GM20000 (cell line): ENCODE measurements around the gene PPFIA1.

Experiments
- DNase-seq: peaks from one replicate; pipeline ENCODE4 v3.0.0; 2012; ENCODE audit warnings: low spot score
- TF ChIP-seq, protein P1 (sequence below): IDR thresholded peaks from 2 replicates; pipeline ENCODE4 v1.5.1; 2012; ENCODE audit warnings: mild to moderate bottlenecking, control low read depth; ENCODE audit errors: extremely low read depth, missing control alignments

PPFIA1 gene

DNA sequence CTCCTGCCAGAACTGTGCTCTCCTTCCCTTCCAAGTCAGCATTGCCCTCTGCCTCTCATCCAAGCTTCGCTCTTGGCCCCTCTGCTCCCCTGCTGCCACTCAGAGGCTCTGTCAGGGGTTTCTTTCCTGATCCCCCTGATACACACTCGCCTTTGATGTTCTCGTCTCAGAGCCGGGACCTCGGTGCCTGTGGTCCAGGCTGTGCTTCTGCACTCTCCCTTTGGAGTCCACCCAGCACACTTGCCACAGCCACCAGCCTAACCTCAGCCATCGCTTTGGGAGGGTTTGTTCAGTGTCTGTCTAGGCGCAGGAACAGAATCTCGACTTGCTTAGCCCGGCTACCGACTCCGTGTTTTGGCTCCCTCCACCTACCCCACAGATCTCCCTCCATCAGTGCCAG, 29.1 kb downstream of the PPFIA1 start:
- no peak for DNase-seq
- TF ChIP-seq, protein P1, sequence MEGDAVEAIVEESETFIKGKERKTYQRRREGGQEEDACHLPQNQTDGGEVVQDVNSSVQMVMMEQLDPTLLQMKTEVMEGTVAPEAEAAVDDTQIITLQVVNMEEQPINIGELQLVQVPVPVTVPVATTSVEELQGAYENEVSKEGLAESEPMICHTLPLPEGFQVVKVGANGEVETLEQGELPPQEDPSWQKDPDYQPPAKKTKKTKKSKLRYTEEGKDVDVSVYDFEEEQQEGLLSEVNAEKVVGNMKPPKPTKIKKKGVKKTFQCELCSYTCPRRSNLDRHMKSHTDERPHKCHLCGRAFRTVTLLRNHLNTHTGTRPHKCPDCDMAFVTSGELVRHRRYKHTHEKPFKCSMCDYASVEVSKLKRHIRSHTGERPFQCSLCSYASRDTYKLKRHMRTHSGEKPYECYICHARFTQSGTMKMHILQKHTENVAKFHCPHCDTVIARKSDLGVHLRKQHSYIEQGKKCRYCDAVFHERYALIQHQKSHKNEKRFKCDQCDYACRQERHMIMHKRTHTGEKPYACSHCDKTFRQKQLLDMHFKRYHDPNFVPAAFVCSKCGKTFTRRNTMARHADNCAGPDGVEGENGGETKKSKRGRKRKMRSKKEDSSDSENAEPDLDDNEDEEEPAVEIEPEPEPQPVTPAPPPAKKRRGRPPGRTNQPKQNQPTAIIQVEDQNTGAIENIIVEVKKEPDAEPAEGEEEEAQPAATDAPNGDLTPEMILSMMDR: no peak

GRCh38 chr11:70301191-70301590, 30.7 kb downstream of the PPFIA1 start:
- TF ChIP-seq, protein P1: no peak
- DNase-seq: no peak

DNA sequence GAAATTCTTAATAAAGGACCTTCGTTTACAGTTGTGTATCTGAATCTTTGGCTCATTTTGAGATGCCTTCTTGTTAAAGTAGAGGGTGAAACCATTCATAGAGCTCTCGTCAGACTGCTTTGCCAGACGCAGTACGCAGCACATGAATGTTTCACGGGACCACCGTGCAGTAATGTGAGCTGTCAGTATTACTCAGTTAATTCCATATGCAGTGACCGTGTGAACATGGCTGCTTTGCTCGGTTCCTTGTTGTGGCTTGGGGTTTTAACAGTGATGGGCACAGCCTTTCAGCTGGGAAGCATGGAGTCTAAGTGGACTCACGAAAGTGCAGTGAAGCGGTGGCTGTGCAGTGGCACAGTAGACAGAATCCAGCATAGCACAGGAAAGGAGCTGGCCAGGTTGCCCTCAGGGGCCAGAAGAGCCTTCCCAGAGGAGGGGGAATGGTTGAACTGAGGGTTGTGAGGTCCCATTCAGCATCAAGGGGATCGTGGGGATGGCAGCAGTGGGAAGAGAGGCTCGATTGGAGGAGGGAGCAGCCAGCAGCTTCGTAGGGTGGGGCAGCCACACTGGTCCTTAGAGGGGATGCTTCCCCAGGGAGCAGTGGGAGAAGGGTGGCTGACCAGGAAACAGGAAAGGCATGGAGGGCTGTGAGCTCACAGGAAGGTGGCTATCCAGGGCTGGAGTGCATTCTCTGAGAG, 31.4 kb downstream of the PPFIA1 start:
- no peak for DNase-seq
- TF ChIP-seq, protein P1: no peak

GRCh38 chr11:70302419-70302752, 31.9 kb downstream of the PPFIA1 start:
- no peak for DNase-seq
- TF ChIP-seq, protein P1: no peak

- TF ChIP-seq, protein P1: no peak
- DNase-seq: no peak
Measured at GRCh38 chr11:70303070-70303469, 32.6 kb downstream of the PPFIA1 start.

GRCh38 chr11:70304208-70304603, 33.7 kb downstream of the PPFIA1 start:
- DNase-seq: no peak
- TF ChIP-seq, protein P1: no peak

DNA sequence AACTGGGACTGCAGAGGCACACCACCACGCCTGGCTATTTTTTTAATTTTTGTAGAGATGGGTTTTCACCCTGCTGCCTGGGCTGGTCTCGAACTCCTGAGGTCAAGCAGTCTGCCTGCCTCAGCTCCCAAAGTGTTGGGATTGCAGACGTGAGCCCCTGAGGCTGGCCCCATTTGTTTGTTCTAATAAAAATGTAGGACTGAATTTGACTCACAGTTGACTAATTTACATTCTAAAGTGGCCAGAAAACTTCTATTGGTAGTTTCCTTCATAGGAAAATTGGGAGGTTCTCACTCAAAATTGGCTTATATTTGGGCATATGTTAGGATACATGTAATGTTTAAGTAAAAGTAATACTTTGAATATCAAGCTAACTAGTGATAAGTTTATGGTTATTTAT, 35.0 kb downstream of the PPFIA1 start:
- TF ChIP-seq, protein P1: no peak
- DNase-seq: no peak
